HG02759 (cell line): ENCODE data around the gene SRMS.

Experiments
- ATAC-seq: cut with Tn5 transposase; IDR thresholded peaks from one replicate; pipeline ENCODE4 v1.9.1; 2021; ENCODE audit warnings: mild to moderate bottlenecking, moderate library complexity; ENCODE audit not compliant: unreplicated experiment

Gene SRMS

DNA sequence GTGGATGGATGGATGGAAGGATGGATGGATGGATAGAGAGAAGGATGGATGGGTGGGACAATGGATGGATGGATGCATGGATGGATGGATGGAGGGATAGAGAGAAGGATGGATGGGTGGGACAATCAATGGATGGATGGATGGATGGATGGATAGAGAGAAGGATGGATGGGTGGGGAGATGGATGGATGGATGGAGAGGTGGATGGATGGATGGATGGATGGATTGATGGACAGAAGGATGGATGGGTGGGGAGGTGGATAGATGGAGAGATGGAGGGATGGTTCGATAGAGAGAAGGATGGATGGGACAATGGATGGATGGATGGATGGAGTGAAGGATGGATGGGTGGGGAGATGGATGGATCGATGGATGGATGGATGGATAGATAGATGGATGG is 55.0 kb downstream of the SRMS start:
- no peak for ATAC-seq

DNA sequence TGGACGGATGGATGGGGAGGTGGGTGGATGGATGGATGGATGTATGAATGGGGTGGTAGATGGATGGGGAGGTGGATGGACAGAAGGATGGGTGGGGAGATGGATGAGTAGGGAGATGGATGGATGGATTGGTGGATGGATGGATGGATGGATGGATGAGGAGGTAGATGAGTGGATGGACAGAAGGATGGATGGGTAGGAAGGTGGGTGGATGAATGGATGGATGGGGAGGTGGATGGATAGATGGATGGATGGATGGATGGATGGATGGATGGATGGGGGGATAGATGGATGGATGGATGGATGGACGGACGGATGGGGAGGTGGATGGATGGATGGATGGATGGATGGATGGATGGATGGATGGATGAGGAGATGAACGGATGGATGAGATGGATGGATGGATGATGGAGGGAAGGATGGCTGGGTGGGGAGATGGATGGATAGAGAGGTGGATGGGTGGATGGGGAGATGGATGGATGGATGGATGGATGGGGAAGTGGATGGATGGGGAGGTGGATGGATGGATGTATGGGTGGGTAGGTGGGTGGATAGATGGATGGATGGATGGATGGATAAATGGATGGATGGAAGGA is 55.8 kb downstream of the SRMS start:
- no peak for ATAC-seq

DNA sequence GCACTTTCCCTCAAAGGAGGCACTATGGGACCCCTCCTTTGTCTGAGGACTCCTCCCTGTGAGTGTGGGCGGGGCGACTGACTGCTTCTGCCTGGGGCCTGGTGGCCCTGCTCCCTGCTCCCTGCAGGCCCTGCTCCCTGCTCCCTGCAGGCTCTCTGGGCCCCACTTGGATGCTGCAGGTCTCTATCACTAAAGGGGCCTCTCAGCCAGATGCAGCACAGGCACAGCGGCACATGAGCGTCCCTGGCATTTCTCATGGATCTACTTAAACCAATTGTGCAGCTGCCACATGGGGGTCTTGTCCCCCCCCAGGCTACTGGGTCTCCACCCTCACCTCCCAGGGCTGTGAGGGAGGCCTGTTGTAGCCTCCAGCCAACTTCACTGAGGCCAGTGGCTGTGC is 56.5 kb downstream of the SRMS start:
- no peak for ATAC-seq
